ENCODE results near the gene SLC25A13.

SLC25A13 gene

DNA sequence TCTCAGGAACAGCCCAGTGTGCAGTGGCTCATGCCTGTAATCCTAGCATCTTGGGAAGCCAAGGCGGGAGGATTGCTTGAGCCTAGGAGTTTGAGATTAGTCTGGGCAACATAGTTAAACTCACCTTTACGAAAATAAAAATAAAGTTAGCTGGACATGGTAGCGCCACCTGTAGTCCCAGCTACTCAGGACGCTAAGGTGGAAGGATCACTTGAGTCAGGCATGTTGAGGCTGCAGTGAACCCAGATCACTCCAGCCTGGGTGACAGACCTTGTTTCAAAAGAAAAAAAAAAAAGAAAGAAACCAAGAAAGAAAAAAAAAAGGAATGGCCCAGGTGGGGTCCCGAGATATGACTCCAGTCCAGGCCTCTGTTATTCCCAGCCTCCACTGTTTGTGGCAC is 96.6 kb downstream of the SLC25A13 start:
- TF ChIP-seq, protein P1, sequence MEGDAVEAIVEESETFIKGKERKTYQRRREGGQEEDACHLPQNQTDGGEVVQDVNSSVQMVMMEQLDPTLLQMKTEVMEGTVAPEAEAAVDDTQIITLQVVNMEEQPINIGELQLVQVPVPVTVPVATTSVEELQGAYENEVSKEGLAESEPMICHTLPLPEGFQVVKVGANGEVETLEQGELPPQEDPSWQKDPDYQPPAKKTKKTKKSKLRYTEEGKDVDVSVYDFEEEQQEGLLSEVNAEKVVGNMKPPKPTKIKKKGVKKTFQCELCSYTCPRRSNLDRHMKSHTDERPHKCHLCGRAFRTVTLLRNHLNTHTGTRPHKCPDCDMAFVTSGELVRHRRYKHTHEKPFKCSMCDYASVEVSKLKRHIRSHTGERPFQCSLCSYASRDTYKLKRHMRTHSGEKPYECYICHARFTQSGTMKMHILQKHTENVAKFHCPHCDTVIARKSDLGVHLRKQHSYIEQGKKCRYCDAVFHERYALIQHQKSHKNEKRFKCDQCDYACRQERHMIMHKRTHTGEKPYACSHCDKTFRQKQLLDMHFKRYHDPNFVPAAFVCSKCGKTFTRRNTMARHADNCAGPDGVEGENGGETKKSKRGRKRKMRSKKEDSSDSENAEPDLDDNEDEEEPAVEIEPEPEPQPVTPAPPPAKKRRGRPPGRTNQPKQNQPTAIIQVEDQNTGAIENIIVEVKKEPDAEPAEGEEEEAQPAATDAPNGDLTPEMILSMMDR (conservative IDR thresholded peaks at IDR 0.05; ENCODE audit: low read depth, low read length) = no peak
- H3K4me3 ChIP-seq (ENCODE audit: low read depth, low read length) = no peak overlapping the region
- DNase-seq (ENCODE audit: low read depth) = no peak

- TF ChIP-seq, protein P1 (conservative IDR thresholded peaks at IDR 0.05; ENCODE audit: low read depth, low read length) = peak; percentile 72
- DNase-seq (ENCODE audit: low read depth) = peak; percentile 66
- H3K4me3 ChIP-seq (ENCODE audit: low read depth, low read length) = no peak overlapping the region
These were observed 97.2 kb downstream of the SLC25A13 start for GRCh38 chr7:96224685-96225084.

- no peak overlapping the region for H3K4me3 ChIP-seq (ENCODE audit: low read depth, low read length)
- TF ChIP-seq, protein P1 (conservative IDR thresholded peaks at IDR 0.05; ENCODE audit: low read depth, low read length) = no peak
- no peak for DNase-seq (ENCODE audit: low read depth)
These were observed 97.8 kb downstream of the SLC25A13 start for GRCh38 chr7:96224073-96224472.

DNA sequence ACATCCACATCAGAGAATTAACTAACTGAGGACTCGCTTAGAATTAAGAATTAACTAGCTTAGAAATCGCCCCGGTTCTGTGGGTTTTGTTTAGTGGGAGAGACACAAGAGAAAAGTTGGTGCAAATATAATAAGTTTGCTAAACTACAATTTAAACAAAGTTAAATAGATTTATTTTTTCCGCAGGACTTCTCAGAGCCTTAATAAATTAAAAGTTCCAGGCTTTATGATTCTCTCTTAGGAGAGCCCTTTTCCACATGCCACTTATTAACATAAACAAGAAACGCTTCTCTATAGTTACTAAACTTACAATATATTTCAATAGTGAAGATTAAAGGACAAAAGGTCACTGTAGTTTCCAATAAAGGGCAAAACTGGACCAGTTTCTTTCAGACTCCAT is 100.0 kb downstream of the SLC25A13 start:
- no peak for DNase-seq (ENCODE audit: low read depth)
- TF ChIP-seq, protein P1 (conservative IDR thresholded peaks at IDR 0.05; ENCODE audit: low read depth, low read length) = no peak
- no peak overlapping the region for H3K4me3 ChIP-seq (ENCODE audit: low read depth, low read length)

DNA sequence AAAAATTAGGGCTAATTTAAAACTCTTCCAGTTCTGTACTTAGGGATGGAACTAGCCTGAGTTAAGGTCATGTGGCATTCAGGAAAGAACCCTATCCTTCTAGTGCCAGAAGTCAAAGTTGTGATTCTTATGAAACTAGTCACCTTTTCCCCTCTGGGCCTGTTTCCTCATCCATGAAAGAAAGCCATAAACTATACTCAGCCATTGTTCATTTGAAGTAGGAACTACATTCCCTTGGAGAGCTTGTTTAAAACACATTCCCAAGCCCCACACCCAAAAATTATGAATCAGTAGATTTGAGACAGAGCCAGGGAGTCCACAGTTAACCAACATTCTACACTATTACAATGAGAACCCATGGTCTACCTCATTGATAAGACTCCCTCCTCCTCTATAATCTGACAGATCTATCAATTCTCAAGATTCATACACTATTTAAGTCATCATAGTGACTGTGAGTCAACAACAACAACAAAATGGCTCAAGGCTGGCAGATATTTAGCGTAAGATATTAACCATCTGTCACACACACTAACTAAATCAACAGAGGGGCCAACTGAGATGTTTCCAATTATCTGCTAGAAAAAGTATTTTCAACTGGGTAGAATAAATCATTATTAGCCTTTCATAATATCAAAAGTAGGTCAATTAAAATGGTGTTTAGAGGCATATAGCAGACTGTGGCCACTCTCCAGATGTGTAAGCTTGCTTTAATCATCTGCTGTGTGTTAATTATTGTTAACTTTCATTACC is 102.3 kb downstream of the SLC25A13 start:
- H3K4me3 ChIP-seq (ENCODE audit: low read depth, low read length) = no peak overlapping the region
- no peak for DNase-seq (ENCODE audit: low read depth)
- TF ChIP-seq, protein P1 (conservative IDR thresholded peaks at IDR 0.05; ENCODE audit: low read depth, low read length) = no peak

DNA sequence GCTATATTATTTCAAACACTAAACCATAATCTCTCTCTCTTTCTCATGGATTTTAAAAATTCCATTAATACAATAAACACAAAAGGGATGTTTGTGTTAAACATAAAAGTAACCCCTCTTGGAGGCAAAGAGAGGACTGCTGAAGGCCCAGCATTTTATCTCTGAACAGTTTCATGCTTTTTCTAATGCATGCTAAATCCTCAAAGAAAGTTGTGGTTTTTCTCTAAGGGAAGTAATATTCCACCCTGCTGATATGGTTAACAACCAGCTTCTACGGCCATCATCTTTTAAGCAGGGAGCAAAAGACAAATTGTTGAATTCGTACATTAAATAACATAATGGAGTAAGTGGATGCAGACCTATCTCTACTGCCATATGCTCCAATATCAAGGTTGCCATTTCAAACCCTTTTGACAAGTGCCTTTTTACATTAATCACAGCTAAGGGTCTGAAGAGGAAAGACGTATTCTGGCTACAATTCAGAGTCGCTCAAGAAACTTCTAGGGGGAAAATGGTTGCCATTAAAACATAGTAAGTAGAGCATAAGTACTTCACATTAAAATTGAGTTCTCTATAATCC is 103.1 kb downstream of the SLC25A13 start:
- no peak overlapping the region for H3K4me3 ChIP-seq (ENCODE audit: low read depth, low read length)
- TF ChIP-seq, protein P1 (conservative IDR thresholded peaks at IDR 0.05; ENCODE audit: low read depth, low read length) = no peak
- no peak for DNase-seq (ENCODE audit: low read depth)

DNA sequence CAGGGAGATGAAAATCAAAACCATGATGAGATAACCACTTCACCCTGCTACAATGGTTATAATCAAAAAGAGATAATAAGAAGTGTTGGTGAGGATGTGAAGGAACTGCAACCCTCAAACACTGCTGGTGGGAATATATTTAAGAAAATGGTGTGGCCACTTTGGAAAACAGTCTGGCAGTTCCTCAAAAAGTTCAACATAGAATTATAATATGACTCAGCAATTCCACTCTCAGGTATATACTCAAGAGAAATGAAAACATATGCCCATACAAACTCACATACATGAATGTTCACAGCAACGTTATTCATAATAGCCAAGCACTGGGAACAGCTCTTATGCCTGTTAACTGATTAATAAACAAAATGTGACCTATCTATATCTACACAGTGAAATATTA is 104.8 kb downstream of the SLC25A13 start:
- no peak overlapping the region for H3K4me3 ChIP-seq (ENCODE audit: low read depth, low read length)
- no peak for DNase-seq (ENCODE audit: low read depth)
- TF ChIP-seq, protein P1 (conservative IDR thresholded peaks at IDR 0.05; ENCODE audit: low read depth, low read length) = no peak
